Measurements from ENCODE around the gene NOP53.

NOP53 gene

GRCh38 chr19:47699360-47699917 lies 45.9 kb upstream of the NOP53 start (continued):
- TF ChIP-seq CTCF (tag by site-specific recombination; IDR thresholded peaks at IDR 0.05), result peak; percentile 86
- TF ChIP-seq ZNF585B (tag by site-specific recombination; IDR thresholded peaks at IDR 0.05), result no peak
- no peak for TF ChIP-seq SP3 (tag by site-specific recombination; IDR thresholded peaks at IDR 0.05)
- TF ChIP-seq KLF10 (tag by site-specific recombination; IDR thresholded peaks at IDR 0.05), result no peak
- TF ChIP-seq, protein P1, sequence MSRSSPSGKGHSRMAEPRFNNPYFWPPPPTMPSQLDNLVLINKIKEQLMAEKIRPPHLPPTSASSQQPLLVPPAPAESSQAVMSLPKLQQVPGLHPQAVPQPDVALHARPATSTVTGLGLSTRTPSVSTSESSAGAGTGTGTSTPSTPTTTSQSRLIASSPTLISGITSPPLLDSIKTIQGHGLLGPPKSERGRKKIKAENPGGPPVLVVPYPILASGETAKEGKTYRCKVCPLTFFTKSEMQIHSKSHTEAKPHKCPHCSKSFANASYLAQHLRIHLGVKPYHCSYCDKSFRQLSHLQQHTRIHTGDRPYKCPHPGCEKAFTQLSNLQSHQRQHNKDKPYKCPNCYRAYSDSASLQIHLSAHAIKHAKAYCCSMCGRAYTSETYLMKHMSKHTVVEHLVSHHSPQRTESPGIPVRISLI (tag by site-specific recombination; IDR thresholded peaks at IDR 0.05), result no peak
- peak; percentile 84 for TF ChIP-seq EGR2 (tag by site-specific recombination; IDR thresholded peaks at IDR 0.05; ENCODE audit: low read depth)
- no peak for TF ChIP-seq PBX3 (CRISPR knock-in tag; IDR thresholded peaks at IDR 0.05)
- TF ChIP-seq ZNF549 (tag by site-specific recombination; IDR thresholded peaks at IDR 0.05), result no peak
- TF ChIP-seq, protein P2, sequence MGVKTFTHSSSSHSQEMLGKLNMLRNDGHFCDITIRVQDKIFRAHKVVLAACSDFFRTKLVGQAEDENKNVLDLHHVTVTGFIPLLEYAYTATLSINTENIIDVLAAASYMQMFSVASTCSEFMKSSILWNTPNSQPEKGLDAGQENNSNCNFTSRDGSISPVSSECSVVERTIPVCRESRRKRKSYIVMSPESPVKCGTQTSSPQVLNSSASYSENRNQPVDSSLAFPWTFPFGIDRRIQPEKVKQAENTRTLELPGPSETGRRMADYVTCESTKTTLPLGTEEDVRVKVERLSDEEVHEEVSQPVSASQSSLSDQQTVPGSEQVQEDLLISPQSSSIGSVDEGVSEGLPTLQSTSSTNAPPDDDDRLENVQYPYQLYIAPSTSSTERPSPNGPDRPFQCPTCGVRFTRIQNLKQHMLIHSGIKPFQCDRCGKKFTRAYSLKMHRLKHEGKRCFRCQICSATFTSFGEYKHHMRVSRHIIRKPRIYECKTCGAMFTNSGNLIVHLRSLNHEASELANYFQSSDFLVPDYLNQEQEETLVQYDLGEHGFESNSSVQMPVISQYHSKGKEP (tag by site-specific recombination; IDR thresholded peaks at IDR 0.05), result no peak
- no peak for TF ChIP-seq ZNF155 (tag by site-specific recombination; IDR thresholded peaks at IDR 0.05)
- no peak for TF ChIP-seq ZNF391 (tag by site-specific recombination; IDR thresholded peaks at IDR 0.05; ENCODE audit: borderline replicate concordance, low read depth)
- TF ChIP-seq ZNF184 (tag by site-specific recombination; IDR thresholded peaks at IDR 0.05), result no peak
- no peak for TF ChIP-seq ZFP69B (tag by site-specific recombination; IDR thresholded peaks at IDR 0.05)
- TF ChIP-seq, protein P3, sequence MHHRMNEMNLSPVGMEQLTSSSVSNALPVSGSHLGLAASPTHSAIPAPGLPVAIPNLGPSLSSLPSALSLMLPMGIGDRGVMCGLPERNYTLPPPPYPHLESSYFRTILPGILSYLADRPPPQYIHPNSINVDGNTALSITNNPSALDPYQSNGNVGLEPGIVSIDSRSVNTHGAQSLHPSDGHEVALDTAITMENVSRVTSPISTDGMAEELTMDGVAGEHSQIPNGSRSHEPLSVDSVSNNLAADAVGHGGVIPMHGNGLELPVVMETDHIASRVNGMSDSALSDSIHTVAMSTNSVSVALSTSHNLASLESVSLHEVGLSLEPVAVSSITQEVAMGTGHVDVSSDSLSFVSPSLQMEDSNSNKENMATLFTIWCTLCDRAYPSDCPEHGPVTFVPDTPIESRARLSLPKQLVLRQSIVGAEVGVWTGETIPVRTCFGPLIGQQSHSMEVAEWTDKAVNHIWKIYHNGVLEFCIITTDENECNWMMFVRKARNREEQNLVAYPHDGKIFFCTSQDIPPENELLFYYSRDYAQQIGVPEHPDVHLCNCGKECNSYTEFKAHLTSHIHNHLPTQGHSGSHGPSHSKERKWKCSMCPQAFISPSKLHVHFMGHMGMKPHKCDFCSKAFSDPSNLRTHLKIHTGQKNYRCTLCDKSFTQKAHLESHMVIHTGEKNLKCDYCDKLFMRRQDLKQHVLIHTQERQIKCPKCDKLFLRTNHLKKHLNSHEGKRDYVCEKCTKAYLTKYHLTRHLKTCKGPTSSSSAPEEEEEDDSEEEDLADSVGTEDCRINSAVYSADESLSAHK (tag by site-specific recombination; IDR thresholded peaks at IDR 0.05), result no peak
- no peak for TF ChIP-seq ZXDB (tag by site-specific recombination; IDR thresholded peaks at IDR 0.05)
- no peak for TF ChIP-seq GFI1B (tag by site-specific recombination; IDR thresholded peaks at IDR 0.05)
- no peak for TF ChIP-seq ZNF548 (tag by site-specific recombination; IDR thresholded peaks at IDR 0.05)
- TF ChIP-seq ZNF174 (tag by site-specific recombination; IDR thresholded peaks at IDR 0.05), result no peak
- TF ChIP-seq ZNF394 (tag by site-specific recombination; IDR thresholded peaks at IDR 0.05; ENCODE audit: borderline replicate concordance), result no peak
- no peak for TF ChIP-seq ZNF629 (tag by site-specific recombination; IDR thresholded peaks at IDR 0.05)
- TF ChIP-seq ZFP37 (tag by site-specific recombination; IDR thresholded peaks at IDR 0.05), result no peak
- TF ChIP-seq ZNF701 (tag by site-specific recombination; IDR thresholded peaks at IDR 0.05), result no peak
- TF ChIP-seq ZSCAN23 (tag by site-specific recombination; IDR thresholded peaks at IDR 0.05), result no peak
- TF ChIP-seq ZNF658 (tag by site-specific recombination; IDR thresholded peaks at IDR 0.05), result no peak
- peak; percentile 46; the same call in 1 of the 2 replicates for TF ChIP-seq KLF9 (tag by site-specific recombination; IDR thresholded peaks at IDR 0.05; ENCODE audit: low read depth)
- 0 out of 2 replicates have a peak, but pooled peaks have one; percentile 3 for TF ChIP-seq SP2 (tag by site-specific recombination; IDR thresholded peaks at IDR 0.05)
- TF ChIP-seq ZEB2 (tag by site-specific recombination; IDR thresholded peaks at IDR 0.05), result no peak
- TF ChIP-seq ZNF426 (tag by site-specific recombination; IDR thresholded peaks at IDR 0.05), result no peak
- no peak for TF ChIP-seq ZNF530 (tag by site-specific recombination; IDR thresholded peaks at IDR 0.05; ENCODE audit: low read depth)
- TF ChIP-seq ZNF341 (tag by site-specific recombination; IDR thresholded peaks at IDR 0.05; ENCODE audit: low read depth), result no peak
- no peak for TF ChIP-seq ZNF449 (tag by site-specific recombination; IDR thresholded peaks at IDR 0.05)
- no peak for TF ChIP-seq RBAK (tag by site-specific recombination; IDR thresholded peaks at IDR 0.05)
